Measurements from ENCODE around the gene GIT1. TPM values are rescaled to one million over a fixed set of nuclear protein-coding genes. Genes with fewer than 3 reads are reported as not detected.

The GIT1 gene
- 26.7 and 54.2 TPM in 2 replicates for total RNA-seq

GRCh38 chr17:29589524-29590410 is at the start of gene GIT1:
TSS of gene GIT1 (minus strand) at chr17:29589648. CDS start at chr17:29589378, 270 bp downstream.

GRCh38 chr17:29622337-29623282 is 33.2 kb upstream of the GIT1 start, which contains the start of gene CORO6:
TSS of gene CORO6 (minus strand) at chr17:29622912. CDS start at chr17:29621421, 1,491 bp downstream.

GRCh38 chr17:29592850-29593551 is 3.6 kb upstream of the GIT1 start, which contains the start of gene ANKRD13B:
TSS of gene ANKRD13B (plus strand) at chr17:29593132. CDS start at chr17:29593622, 490 bp downstream.

GRCh38 chr17:29568331-29569244 is 20.9 kb downstream of the GIT1 start, which contains the start of gene TP53I13:
TSS of gene TP53I13 (plus strand) at chr17:29568701. CDS start at chr17:29568759, 58 bp downstream.

GRCh38 chr17:29566473-29567303 is 22.8 kb downstream of the GIT1 start, which contains the start of gene ABHD15:
TSS of gene ABHD15 (minus strand) at chr17:29567037. CDS start at chr17:29566966, 71 bp downstream.

Other genes with a start within 250 kb of the GIT1 start
- gene TAOK1, start 199.3 kb downstream of the GIT1 start, total RNA-seq: 48.9 and 65.1 TPM in 2 replicates
- gene ABHD15, start 22.6 kb downstream of the GIT1 start, total RNA-seq: 4.8 and 9.7 TPM in 2 replicates
- gene TP53I13, start 20.9 kb downstream of the GIT1 start, total RNA-seq: 21.5 and 29.4 TPM in 2 replicates
- gene ANKRD13B, start 3.5 kb upstream of the GIT1 start, total RNA-seq: 3.8 and 16.9 TPM in 2 replicates
- gene CORO6, start 33.3 kb upstream of the GIT1 start, total RNA-seq: 1.0 and 2.8 TPM in 2 replicates

Data from nasal cavity respiratory epithelium epithelial cell of viscerocranial mucosa (primary cell).